ENCODE data around the gene CHMP4B. TPM values are rescaled to one million over a fixed set of nuclear protein-coding genes. Genes with fewer than 3 reads are reported as not detected.

Gene CHMP4B
- total and polyA plus RNA-seq, 2 experiments from 2014 or later, result 5.5 to 48.2 TPM

- Histone ChIP-seq H3K27me3 (replicated peaks; ENCODE audit: insufficient read depth) (no peaks in the 10 kb centered on the region), H3K4me1 (ENCODE audit: insufficient read depth) (peaks cover 14% of the 10 kb centered on the region), H3F3A (ENCODE audit: insufficient read depth) (peaks cover 23% of the 10 kb centered on the region), H3K27ac (peak overlapping the region; percentile 79), H3K36me3 (ENCODE audit: low read depth) (no peaks in the 10 kb centered on the region), H2AFZ (peak overlapping the region; percentile 77), H3K9ac (peak overlapping the region; percentile 60), H3K79me2 (ENCODE audit: insufficient read depth) (no peaks in the 10 kb centered on the region), H3K9me3 (ENCODE audit: low read depth) (no peaks in the 10 kb centered on the region), H3K4me3 (peak overlapping the region; percentile 34; the same call in 1 of the 2 replicates), H3K4me2 (ENCODE audit: unreplicated experiment) (peak overlapping the region; percentile 54), H4K20me1 (ENCODE audit: insufficient read depth) (no peaks in the 10 kb centered on the region), H3K9me2 (ENCODE audit: insufficient read depth) (no peaks in the 10 kb centered on the region)
- in situ Hi-C loops (cut with MboI), result no loop called here
- peak; percentile 88 for DNase-seq
- TF ChIP-seq EZH2 (IDR thresholded peaks at IDR 0.05; ENCODE audit: insufficient read depth, poor library complexity, severe bottlenecking) (no peak), EZH2phosphoT487 (IDR thresholded peaks at IDR 0.05; ENCODE audit: insufficient read depth, low read depth) (no peak)
- WGBS, 2 experiments (ENCODE audit: low coverage in 1 of 2, low lambda C conversion rate in 2 of 2, missing lambda C conversion rate in 2 of 2), result 0 to 4% methylated on average over 2 of the region's 2 CpGs
Observed at GRCh38 chr20:33803921-33804337, 7.2 kb upstream of the CHMP4B start.

- H3F3A ChIP-seq (ENCODE audit: insufficient read depth), result peaks cover 36% of the 10 kb centered on the region
- H3K79me2 ChIP-seq (ENCODE audit: insufficient read depth), result peaks cover 18% of the 10 kb centered on the region
- no peaks in the 10 kb centered on the region for H3K9me2 ChIP-seq (ENCODE audit: insufficient read depth)
- no peak overlapping the region for H3K4me3 ChIP-seq
- H3K27ac ChIP-seq, result no peak overlapping the region
- no peaks in the 10 kb centered on the region for H3K36me3 ChIP-seq (ENCODE audit: low read depth)
- no peak overlapping the region for H2AFZ ChIP-seq
- H3K9me3 ChIP-seq (ENCODE audit: low read depth), result no peaks in the 10 kb centered on the region
- no peak overlapping the region for H3K4me2 ChIP-seq (ENCODE audit: unreplicated experiment)
- H3K27me3 ChIP-seq (replicated peaks; ENCODE audit: insufficient read depth), result no peaks in the 10 kb centered on the region
- DNase-seq, result no peak
- no peak overlapping the region for H3K9ac ChIP-seq
- in situ Hi-C loops (cut with MboI), result no loop called here
- H3K4me1 ChIP-seq (ENCODE audit: insufficient read depth), result peaks cover 21% of the 10 kb centered on the region
- H4K20me1 ChIP-seq (ENCODE audit: insufficient read depth), result no peaks in the 10 kb centered on the region; the same call in 1 of the 2 replicates
- WGBS, 2 experiments (ENCODE audit: low coverage in 1 of 2, low lambda C conversion rate in 2 of 2, missing lambda C conversion rate in 2 of 2), result 79 to 84% methylated on average over 3 of the region's 3 CpGs
- TF ChIP-seq EZH2 (IDR thresholded peaks at IDR 0.05; ENCODE audit: insufficient read depth, poor library complexity, severe bottlenecking) (no peak), EZH2phosphoT487 (IDR thresholded peaks at IDR 0.05; ENCODE audit: insufficient read depth, low read depth) (no peak)
Observed at GRCh38 chr20:33808388-33808787, 2.8 kb upstream of the CHMP4B start.

GRCh38 chr20:33810259-33810658, 889 bp upstream of the CHMP4B start:
- Histone ChIP-seq H3K4me3 (no peak overlapping the region), H3K9me3 (ENCODE audit: low read depth) (no peaks in the 10 kb centered on the region), H3K4me2 (ENCODE audit: unreplicated experiment) (no peak overlapping the region), H3K4me1 (ENCODE audit: insufficient read depth) (peaks cover 19% of the 10 kb centered on the region), H4K20me1 (ENCODE audit: insufficient read depth) (peaks cover 11% of the 10 kb centered on the region), H3K27me3 (replicated peaks; ENCODE audit: insufficient read depth) (no peaks in the 10 kb centered on the region), H3K9me2 (ENCODE audit: insufficient read depth) (no peaks in the 10 kb centered on the region), H3F3A (ENCODE audit: insufficient read depth) (peaks cover 17% of the 10 kb centered on the region), H3K36me3 (ENCODE audit: low read depth) (no peaks in the 10 kb centered on the region), H3K79me2 (ENCODE audit: insufficient read depth) (peaks cover 37% of the 10 kb centered on the region), H3K9ac (no peak overlapping the region), H3K27ac (no peak overlapping the region), H2AFZ (0 out of 2 replicates have a peak overlapping the region, but pooled peaks have one; percentile 0)
- WGBS, 2 experiments (ENCODE audit: low coverage in 1 of 2, low lambda C conversion rate in 2 of 2, missing lambda C conversion rate in 2 of 2), result 31 to 37% methylated on average over 5 of the region's 5 CpGs
- in situ Hi-C loops (cut with MboI), result no loop called here
- TF ChIP-seq EZH2 (IDR thresholded peaks at IDR 0.05; ENCODE audit: insufficient read depth, poor library complexity, severe bottlenecking), result no peak
- TF ChIP-seq EZH2phosphoT487 (IDR thresholded peaks at IDR 0.05; ENCODE audit: insufficient read depth, low read depth), result no peak
- no peak for DNase-seq

GRCh38 chr20:33811776-33812151, 616 bp downstream of the CHMP4B start:
- Histone ChIP-seq H3F3A (ENCODE audit: insufficient read depth) (peaks cover 14% of the 10 kb centered on the region), H3K4me1 (ENCODE audit: insufficient read depth) (peaks cover 19% of the 10 kb centered on the region), H3K27ac (peak overlapping the region; percentile 98), H4K20me1 (ENCODE audit: insufficient read depth) (peaks cover 22% of the 10 kb centered on the region), H3K9me2 (ENCODE audit: insufficient read depth) (no peaks in the 10 kb centered on the region), H3K4me2 (ENCODE audit: unreplicated experiment) (peak overlapping the region; percentile 97), H3K9me3 (ENCODE audit: low read depth) (no peaks in the 10 kb centered on the region), H3K4me3 (peak overlapping the region; percentile 93), H3K9ac (peak overlapping the region; percentile 98), H2AFZ (peak overlapping the region; percentile 63), H3K79me2 (ENCODE audit: insufficient read depth) (peaks cover 52% of the 10 kb centered on the region), H3K36me3 (ENCODE audit: low read depth) (no peaks in the 10 kb centered on the region), H3K27me3 (replicated peaks; ENCODE audit: insufficient read depth) (no peaks in the 10 kb centered on the region)
- in situ Hi-C loops (cut with MboI), result no loop called here
- 1% methylated on average over 11 to 12 of the region's 12 CpGs for WGBS, 2 experiments (ENCODE audit: low coverage in 1 of 2, low lambda C conversion rate in 2 of 2, missing lambda C conversion rate in 2 of 2)
- peak; percentile 23 for DNase-seq
- TF ChIP-seq EZH2phosphoT487 (IDR thresholded peaks at IDR 0.05; ENCODE audit: insufficient read depth, low read depth), result no peak
- no peak for TF ChIP-seq EZH2 (IDR thresholded peaks at IDR 0.05; ENCODE audit: insufficient read depth, poor library complexity, severe bottlenecking)
